Measurements from ENCODE around the gene TVP23B.
"Not testable (repeated sequence)": the region's sequence is repeated elsewhere in the genome, so short reads cannot be mapped to it uniquely, and the experiment has no call there.

TVP23B gene

DNA sequence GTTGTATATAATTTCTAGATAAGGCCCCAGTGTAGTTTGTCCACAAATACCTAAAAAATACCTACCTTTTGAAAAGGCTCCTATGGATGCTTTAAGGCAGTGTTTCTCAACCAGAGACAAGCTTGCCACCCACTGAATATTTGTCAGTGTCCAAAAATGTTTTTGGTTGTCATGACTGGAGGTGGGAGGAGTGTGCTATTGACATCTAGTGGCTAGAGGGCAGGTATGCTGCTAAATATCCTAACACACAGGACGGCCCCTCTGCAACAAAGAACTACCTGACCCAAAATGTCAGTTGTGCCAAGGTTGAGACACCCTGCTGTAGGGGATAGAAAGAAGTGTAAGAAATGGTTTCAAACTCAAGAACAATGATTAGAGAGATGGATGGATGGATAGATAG is 10.4 kb downstream of the TVP23B start:
- not testable (repeated sequence) for ATAC-seq

DNA sequence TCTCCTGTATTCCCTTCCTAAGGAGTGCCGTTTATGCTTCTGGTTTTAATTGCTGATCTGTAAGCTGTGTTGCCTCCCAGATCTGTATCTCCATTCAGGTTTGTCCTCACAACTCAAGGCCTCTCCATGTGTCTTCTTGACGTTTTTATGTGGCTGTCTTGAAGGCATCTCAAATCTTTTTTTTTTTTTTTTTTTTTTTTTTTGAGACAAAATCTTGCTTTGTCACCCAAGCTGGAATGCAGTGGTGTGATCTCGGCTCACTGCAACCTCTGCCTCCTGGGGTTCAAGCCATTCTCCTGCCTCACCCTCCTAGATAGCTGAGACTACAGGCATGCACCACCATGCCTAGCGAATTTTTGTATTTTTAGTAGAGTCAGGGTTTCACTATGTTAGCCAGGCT is 13.9 kb downstream of the TVP23B start:
- not testable (repeated sequence) for DNase-seq, ATAC-seq

More for the DNA sequence above, 10.4 kb downstream of the TVP23B start:
- not testable (repeated sequence) for DNase-seq

DNA sequence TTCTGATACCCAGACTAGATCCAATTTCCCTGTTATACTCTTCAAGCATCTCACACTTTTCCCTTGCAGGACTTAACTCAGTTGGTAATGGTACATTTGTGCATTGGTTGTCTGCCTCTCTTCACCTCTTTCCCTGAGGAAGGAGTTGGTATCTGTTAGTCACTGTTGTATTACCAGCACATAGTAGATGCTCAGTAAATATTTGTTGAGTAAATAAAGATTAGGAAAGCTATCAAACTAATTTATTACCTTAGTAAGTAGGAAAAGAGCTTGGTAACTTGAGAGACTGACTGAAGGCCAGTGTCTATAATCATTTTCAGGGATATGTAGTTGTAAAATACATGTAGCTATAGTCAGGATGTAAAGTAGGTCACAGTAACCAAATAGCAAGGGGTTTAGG is 15.9 kb downstream of the TVP23B start:
- ATAC-seq, DNase-seq: not testable (repeated sequence)

GRCh38 chr17:18803458-18804245 is 22.7 kb downstream of the TVP23B start:
- ATAC-seq, DNase-seq: not testable (repeated sequence)

DNA sequence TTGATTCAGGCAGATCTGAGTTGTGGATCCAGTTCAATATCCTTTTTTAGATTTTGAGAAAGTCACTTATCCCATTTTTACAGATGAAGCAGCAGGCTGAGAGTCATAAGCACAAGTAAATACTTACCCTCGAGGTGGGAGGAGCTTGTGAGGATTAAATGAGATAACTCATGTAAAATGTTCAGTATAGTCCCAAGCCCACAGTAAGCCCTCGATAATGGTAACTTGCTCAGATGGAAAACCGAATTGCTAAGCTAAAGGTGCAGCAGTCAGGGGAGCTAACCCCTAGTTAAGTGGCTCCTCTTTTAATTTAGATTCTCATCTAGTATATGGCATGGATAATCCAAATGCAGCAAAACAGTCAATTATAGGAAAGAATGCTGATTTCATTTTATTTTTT is 34.9 kb downstream of the TVP23B start:
- not testable (repeated sequence) for ATAC-seq, DNase-seq

DNA sequence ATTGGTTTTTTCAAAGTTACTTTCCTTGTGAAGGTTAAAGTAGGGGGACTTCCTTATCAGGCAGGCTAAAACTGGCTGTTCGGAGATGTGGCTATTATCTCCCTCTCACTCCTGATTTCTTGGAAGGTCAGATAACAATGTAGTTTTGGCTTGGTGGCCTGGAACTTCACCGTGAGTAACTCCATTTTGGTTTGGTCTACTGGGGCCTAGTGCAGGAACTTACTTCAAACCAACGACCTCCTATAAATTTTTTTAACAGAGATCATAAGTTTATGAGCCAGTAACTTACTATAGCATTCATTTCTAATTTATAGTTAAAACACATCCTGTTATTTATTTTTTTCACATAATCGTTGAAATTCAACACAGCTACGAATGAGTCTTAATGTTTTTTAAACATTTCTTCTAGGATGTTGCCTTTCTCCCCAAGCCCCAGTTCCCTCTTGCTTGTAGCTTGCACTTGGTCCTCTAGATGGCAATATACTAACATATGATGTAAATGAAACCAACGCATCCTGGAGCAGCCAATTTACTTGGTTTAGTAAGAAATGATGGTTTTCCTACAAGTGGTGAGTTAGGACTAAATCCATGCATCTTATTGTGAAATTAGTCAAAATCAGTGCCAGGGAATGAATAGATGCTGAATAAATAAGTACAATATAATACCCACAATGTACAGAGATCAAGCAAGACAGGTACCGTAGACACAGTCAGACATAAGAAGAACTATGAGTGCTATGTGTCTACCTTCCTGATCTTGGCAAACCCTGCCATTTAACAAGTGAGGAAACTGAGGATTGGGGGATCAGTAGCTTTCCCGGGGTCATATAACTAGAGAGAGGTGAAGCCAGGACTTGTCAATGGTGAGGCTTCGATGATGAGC is 35.7 kb downstream of the TVP23B start:
- peak; percentile 24 for DNase-seq
- peak; percentile 65 for ATAC-seq

DNA sequence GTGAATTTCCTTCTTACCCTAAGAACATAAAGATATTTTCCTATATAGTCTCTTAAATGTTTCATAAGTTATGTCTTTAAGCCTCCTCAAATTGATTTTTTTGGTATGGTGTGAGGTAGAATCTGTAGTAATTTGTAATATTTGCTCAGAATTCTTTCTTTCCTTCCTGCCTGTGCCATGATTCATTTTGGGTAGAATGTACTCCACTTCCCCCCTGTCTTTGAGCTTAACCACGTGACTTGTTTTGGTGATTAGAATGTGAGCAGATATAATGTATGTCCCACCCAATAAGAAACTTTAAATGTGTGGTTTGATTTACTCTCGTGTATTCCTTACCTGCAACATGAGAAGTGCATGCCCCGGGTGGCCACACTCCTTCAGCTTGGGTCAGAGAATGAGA is 40.4 kb downstream of the TVP23B start:
- DNase-seq = not testable (repeated sequence)

DNA sequence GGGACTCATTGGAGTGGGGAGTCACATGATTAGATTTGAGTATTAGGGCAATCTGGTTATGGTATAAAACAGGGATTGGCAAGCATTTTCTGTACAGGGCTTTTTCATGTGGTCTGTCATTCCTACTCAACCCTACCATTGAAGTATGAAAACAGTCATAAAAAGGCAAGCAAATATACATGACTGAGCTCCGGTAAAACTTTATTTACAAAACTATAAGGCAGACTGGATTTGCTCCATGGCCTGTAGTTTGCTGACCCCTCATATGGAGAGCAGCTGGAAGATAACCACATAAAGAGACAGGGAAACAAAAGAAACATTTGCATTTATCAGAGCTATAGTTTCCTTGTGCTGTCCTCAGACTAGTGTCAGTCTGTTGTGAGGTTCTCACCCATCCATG is 46.6 kb downstream of the TVP23B start:
- ATAC-seq, DNase-seq: not testable (repeated sequence)

More for the DNA sequence above, 40.4 kb downstream of the TVP23B start:
- ATAC-seq = not testable (repeated sequence)

DNA sequence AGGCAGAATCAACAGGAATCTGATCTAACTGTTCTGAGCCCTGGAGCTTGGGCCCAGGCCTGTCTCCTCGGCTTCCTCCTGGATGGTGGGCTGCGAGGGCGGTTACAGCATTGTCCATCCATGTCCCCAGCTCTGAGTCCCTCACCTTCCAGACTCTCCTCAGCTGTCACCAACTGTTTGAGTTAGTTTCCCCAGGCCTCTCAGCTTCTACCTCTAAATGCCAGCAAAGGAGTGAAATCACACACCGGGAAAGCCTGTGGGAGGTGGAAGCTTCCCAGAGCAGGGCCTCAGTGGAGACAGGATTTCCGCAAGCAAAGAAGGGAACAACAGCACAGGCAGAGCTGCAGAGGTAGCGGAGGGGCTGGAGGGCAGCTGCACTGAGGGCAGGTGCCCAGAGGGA is 67.5 kb downstream of the TVP23B start:
- no peak for ATAC-seq
- DNase-seq = no peak

GRCh38 chr17:18850679-18851078 is 69.7 kb downstream of the TVP23B start:
- no peak for DNase-seq
- ATAC-seq = no peak

- DNase-seq (no peak), ATAC-seq (no peak)
These were observed 70.2 kb downstream of the TVP23B start for GRCh38 chr17:18851201-18851600.

GRCh38 chr17:18854956-18855355 is 74.0 kb downstream of the TVP23B start:
- ATAC-seq = no peak
- DNase-seq = no peak

GRCh38 chr17:18855831-18856569 is 75.0 kb downstream of the TVP23B start:
- peak; percentile 91 for ATAC-seq
- peak; percentile 86 for DNase-seq
